C4-2B (cell line): ENCODE results near the gene CERK.

ENCODE experiments used
- H3K27ac ChIP-seq: fragments of 450-650 bp; 2 replicates; pipeline ENCODE4 v1.5.1; 2017
- ZFX ChIP-seq: fragments of 450-650 bp; IDR thresholded peaks from 2 replicates; pipeline ENCODE4 v1.6.1; 2017
- TF ChIP-seq, protein P1 (sequence below): fragments of 450-650 bp; conservative IDR thresholded peaks from 2 replicates; pipeline ENCODE4 v1.5.1; 2017; ENCODE audit warnings: mild to moderate bottlenecking

Gene CERK

DNA sequence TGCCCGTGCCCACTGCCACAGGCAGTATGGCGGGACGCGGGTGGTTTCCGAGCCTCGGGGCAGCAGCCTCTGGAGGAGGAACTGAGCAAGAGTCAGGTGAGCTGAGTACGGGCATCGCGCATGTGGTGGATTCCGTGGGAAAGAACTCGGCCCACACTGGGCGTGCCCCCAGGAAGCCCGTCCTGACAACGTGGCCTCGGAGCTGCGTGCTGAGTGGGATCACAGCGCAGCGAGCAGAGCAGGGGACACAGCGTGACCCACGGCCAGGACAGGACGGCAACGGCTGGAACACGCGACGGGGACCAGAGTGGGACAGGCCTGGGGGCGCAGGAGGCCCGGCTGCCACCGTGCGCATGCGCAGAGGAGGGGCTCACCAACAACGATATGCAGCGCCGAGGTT lies 36.8 kb downstream of the CERK start:
- TF ChIP-seq, protein P1, sequence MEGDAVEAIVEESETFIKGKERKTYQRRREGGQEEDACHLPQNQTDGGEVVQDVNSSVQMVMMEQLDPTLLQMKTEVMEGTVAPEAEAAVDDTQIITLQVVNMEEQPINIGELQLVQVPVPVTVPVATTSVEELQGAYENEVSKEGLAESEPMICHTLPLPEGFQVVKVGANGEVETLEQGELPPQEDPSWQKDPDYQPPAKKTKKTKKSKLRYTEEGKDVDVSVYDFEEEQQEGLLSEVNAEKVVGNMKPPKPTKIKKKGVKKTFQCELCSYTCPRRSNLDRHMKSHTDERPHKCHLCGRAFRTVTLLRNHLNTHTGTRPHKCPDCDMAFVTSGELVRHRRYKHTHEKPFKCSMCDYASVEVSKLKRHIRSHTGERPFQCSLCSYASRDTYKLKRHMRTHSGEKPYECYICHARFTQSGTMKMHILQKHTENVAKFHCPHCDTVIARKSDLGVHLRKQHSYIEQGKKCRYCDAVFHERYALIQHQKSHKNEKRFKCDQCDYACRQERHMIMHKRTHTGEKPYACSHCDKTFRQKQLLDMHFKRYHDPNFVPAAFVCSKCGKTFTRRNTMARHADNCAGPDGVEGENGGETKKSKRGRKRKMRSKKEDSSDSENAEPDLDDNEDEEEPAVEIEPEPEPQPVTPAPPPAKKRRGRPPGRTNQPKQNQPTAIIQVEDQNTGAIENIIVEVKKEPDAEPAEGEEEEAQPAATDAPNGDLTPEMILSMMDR = no peak
- no peak for TF ChIP-seq ZFX
- H3K27ac ChIP-seq = no peak overlapping the region

DNA sequence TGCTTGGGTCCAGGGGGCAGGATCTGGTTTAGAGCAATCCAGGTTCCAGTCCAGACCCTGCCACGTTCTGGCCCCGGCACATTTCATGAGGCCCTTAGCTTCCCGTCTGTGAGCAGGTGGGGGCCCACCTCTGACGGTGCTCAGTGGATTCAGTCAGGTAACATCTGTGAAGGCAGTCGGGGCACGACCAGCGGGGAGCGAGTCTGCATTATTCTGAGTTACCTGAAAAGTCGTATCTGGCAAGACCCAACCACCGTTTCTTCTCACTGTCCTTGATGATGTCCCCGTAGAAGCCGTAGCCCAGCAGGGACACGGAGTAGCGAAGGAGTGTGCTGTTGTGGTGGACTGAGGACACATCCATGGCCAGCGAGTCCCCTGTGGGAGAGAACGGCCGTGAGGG lies 39.0 kb downstream of the CERK start:
- TF ChIP-seq, protein P1 = no peak
- no peak for TF ChIP-seq ZFX

DNA sequence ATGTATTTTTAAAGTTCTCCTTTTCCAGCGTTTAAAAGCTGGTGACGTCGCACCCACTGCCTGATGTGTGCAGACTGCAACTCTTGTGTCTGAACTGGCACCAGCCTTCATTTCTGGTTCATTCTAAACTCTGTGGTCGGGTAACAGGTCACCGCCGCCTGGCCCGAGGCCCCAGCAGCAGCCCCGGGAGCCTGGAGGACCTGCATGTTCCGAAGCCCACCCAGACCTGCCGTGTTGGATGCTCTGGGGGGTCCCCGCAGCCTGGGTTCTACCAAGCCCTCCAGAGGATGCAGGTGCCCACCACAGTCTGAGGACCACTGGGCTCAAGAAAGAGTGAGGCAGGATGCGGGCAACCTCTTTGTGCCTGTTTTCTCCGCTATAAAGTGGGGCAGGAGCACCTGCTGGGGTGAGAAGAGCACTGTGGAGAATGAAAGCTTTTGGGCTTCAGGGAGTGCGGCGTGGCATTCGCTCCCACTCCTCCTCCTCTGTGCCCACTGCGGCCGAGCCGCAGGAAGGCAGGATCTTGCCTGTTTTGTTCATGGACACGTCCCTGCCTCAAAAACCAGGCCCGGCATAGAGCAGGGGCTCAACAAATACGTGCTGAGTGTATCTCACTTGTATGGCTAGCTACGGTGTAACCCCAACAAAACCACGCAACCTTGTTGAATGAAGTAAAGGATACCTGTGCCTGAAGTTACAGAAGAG lies 40.1 kb downstream of the CERK start:
- H3K27ac ChIP-seq = no peak overlapping the region
- TF ChIP-seq ZFX = no peak
- TF ChIP-seq, protein P1 = no peak

More for the DNA sequence above, 39.0 kb downstream of the CERK start:
- H3K27ac ChIP-seq = no peak overlapping the region

DNA sequence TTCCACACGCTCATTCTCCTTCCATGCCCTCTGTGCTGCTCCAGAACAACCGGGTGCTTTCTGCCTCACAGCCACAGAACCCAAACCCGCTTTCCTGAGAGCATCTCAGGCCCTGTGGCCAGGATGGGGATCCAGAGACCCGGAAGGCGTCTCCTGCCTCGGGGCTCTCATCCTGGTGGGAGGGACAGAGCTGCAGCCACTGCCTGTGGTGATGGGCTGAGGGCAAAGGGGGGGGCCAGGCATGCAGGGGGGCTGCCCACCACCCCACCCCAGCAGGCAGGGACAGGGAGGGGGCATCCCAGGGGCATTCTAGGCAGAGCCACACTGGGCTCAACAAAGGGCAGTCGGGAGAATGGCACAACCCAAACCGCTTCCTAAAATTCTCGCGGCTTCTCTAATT lies 41.4 kb downstream of the CERK start:
- H3K27ac ChIP-seq = no peak overlapping the region
- TF ChIP-seq, protein P1 = no peak
- no peak for TF ChIP-seq ZFX

DNA sequence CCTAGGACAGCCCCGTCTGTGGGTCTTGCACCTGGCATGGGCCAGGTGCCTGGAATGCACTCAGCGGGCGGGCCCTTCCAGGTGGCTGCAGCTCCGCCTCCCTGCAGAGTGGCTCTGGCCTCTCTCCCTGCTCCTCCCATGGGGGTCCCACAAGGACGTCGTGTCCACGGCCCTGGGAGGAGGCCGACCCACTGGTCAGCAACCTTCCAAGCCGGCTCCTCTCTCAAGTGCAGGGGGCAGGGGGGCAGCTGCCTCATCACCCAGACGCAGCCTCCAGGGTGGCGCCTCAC lies 41.9 kb downstream of the CERK start:
- H3K27ac ChIP-seq = no peak overlapping the region
- TF ChIP-seq, protein P1 = no peak
- TF ChIP-seq ZFX = no peak

DNA sequence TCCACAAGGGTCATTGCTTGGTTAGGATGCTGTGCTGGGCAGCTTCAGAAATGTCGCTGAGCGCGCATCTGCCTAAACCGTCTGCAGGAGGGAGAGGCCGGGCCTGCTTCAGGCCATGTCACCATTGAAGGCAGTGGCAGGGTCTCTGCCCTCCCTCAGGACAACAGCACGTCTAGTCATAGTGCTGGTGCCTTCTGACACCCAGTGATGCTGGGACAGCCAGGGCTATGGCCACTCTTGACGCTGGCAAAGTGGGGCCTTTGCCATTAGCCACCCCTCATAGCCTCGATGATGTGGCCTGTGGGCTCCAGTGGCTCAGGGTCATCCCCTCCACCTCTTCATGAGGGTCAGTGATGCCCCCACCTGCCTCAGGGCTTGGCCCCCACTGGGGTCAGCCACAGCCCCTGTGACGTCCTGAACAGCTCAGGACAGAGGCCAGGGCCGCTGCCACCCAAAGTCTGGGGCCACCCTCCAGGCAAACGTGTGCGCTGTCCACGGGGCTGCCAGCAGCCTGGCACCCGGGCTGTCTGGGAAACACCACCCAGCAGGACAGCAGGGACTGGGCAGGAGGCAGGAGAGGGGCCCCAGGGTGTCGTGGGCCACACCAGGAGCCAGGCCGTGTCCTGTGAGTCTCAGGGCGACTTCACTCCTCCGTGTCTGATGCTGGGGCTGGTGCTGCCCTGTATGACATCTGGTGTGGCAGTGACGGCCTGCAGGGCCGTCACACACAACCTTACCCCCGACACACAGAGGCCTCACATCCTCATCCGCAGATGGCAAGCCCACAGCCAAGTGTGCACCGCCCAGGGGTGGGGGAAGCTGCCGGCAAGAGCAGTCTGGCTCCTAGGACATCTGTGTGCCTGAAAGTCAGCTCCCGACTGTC lies 42.5 kb downstream of the CERK start:
- TF ChIP-seq, protein P1 = no peak
- TF ChIP-seq ZFX = no peak

More for the DNA sequence above, 42.5 kb downstream of the CERK start:
- no peak overlapping the region for H3K27ac ChIP-seq
